ENCODE measurements around the gene ATG16L1. TPM values are rescaled to one million over a fixed set of nuclear protein-coding genes. Genes with fewer than 3 reads are reported as not detected.
"Not testable (repeated sequence)": the region's sequence is repeated elsewhere in the genome, so short reads cannot be mapped to it uniquely, and the experiment has no call there.

The ATG16L1 gene
- total RNA-seq, 1 experiment from 2014 or later: 54.3 TPM

GRCh38 chr2:233325814-233326213 is 74.3 kb downstream of the ATG16L1 start:
- Histone ChIP-seq H3K36me3 (no peaks in the 10 kb centered on the region), H3K4me1 (replicated peaks) (peaks cover 17% of the 10 kb centered on the region), H3K27ac (no peak overlapping the region), H3K9me3 (replicated peaks) (no peaks in the 10 kb centered on the region; the same call in 1 of the 2 replicates), H3K4me3 (no peak overlapping the region), H3K27me3 (replicated peaks) (no peaks in the 10 kb centered on the region)
- DNase-seq (ENCODE audit: low read depth in 1 of 2, low spot score in 2 of 2): no peak

GRCh38 chr2:233326500-233326899 is 75.0 kb downstream of the ATG16L1 start:
- no peaks in the 10 kb centered on the region; the same call in 1 of the 2 replicates for H3K9me3 ChIP-seq (replicated peaks)
- H3K4me3 ChIP-seq: no peak overlapping the region
- H3K4me1 ChIP-seq (replicated peaks): peaks cover 12% of the 10 kb centered on the region
- no peak overlapping the region for H3K27ac ChIP-seq
- H3K27me3 ChIP-seq (replicated peaks): no peaks in the 10 kb centered on the region
- H3K36me3 ChIP-seq: no peaks in the 10 kb centered on the region
- DNase-seq (ENCODE audit: low read depth in 1 of 2, low spot score in 2 of 2): no peak

GRCh38 chr2:233328922-233329321 is 77.4 kb downstream of the ATG16L1 start:
- no peak for DNase-seq (ENCODE audit: low read depth in 1 of 2, low spot score in 2 of 2)
- Histone ChIP-seq H3K27ac (no peak overlapping the region), H3K4me3 (no peak overlapping the region), H3K36me3 (no peaks in the 10 kb centered on the region), H3K27me3 (replicated peaks) (no peaks in the 10 kb centered on the region), H3K4me1 (replicated peaks) (peaks cover 12% of the 10 kb centered on the region), H3K9me3 (replicated peaks) (no peaks in the 10 kb centered on the region; the same call in 1 of the 2 replicates)

- no peaks in the 10 kb centered on the region for H3K27me3 ChIP-seq (replicated peaks)
- no peak overlapping the region for H3K4me3 ChIP-seq
- peaks cover 12% of the 10 kb centered on the region for H3K4me1 ChIP-seq (replicated peaks)
- no peak overlapping the region for H3K27ac ChIP-seq
- peak in 1 of 2 experiments; percentile 42 for DNase-seq (ENCODE audit: low read depth in 1 of 2, low spot score in 2 of 2)
- H3K9me3 ChIP-seq (replicated peaks): no peaks in the 10 kb centered on the region; the same call in 1 of the 2 replicates
- no peaks in the 10 kb centered on the region for H3K36me3 ChIP-seq
Measured at GRCh38 chr2:233329489-233330135, 78.1 kb downstream of the ATG16L1 start.

- peaks cover 12% of the 10 kb centered on the region for H3K4me1 ChIP-seq (replicated peaks)
- H3K36me3 ChIP-seq: no peaks in the 10 kb centered on the region
- no peak overlapping the region for H3K27ac ChIP-seq
- H3K27me3 ChIP-seq (replicated peaks): no peaks in the 10 kb centered on the region
- no peaks in the 10 kb centered on the region; the same call in 1 of the 2 replicates for H3K9me3 ChIP-seq (replicated peaks)
- H3K4me3 ChIP-seq: no peak overlapping the region
- DNase-seq (ENCODE audit: low read depth in 1 of 2, low spot score in 2 of 2): no peak
Measured at GRCh38 chr2:233331536-233331935, 80.1 kb downstream of the ATG16L1 start.

- no peaks in the 10 kb centered on the region for H3K36me3 ChIP-seq
- no peak overlapping the region for H3K27ac ChIP-seq
- peaks cover 12% of the 10 kb centered on the region for H3K4me1 ChIP-seq (replicated peaks)
- H3K9me3 ChIP-seq (replicated peaks): no peaks in the 10 kb centered on the region; the same call in 1 of the 2 replicates
- no peak overlapping the region for H3K4me3 ChIP-seq
- H3K27me3 ChIP-seq (replicated peaks): no peaks in the 10 kb centered on the region
- DNase-seq (ENCODE audit: low read depth in 1 of 2, low spot score in 2 of 2): no peak
Measured at GRCh38 chr2:233332125-233332524, 80.7 kb downstream of the ATG16L1 start.

GRCh38 chr2:233334915-233335314 is 83.4 kb downstream of the ATG16L1 start:
- H3K36me3 ChIP-seq: no peaks in the 10 kb centered on the region
- no peak overlapping the region for H3K27ac ChIP-seq
- H3K4me3 ChIP-seq: no peak overlapping the region
- no peaks in the 10 kb centered on the region; the same call in 1 of the 2 replicates for H3K9me3 ChIP-seq (replicated peaks)
- no peak for DNase-seq (ENCODE audit: low read depth in 1 of 2, low spot score in 2 of 2)
- 0 out of 2 replicates have a peak, but pooled peaks cover 3% of the 10 kb centered on the region for H3K27me3 ChIP-seq (replicated peaks)
- peaks cover 4% of the 10 kb centered on the region for H3K4me1 ChIP-seq (replicated peaks)

GRCh38 chr2:233336091-233336490 is 84.6 kb downstream of the ATG16L1 start:
- H3K27ac ChIP-seq; H3K27me3 ChIP-seq (replicated peaks); DNase-seq (ENCODE audit: low read depth in 1 of 2, low spot score in 2 of 2): not testable (repeated sequence)

GRCh38 chr2:233336541-233336940 is 85.1 kb downstream of the ATG16L1 start:
- H3K4me3 ChIP-seq: no peak overlapping the region
- no peaks in the 10 kb centered on the region for H3K4me1 ChIP-seq (replicated peaks)
- H3K36me3 ChIP-seq: no peaks in the 10 kb centered on the region
- H3K27me3 ChIP-seq (replicated peaks): 0 out of 2 replicates have a peak, but pooled peaks cover 3% of the 10 kb centered on the region
- no peak overlapping the region for H3K27ac ChIP-seq
- DNase-seq (ENCODE audit: low read depth in 1 of 2, low spot score in 2 of 2): no peak
- no peaks in the 10 kb centered on the region for H3K9me3 ChIP-seq (replicated peaks)

More at GRCh38 chr2:233336091-233336490, 84.6 kb downstream of the ATG16L1 start:
- not testable (repeated sequence) for H3K36me3 ChIP-seq; H3K4me1 ChIP-seq (replicated peaks); H3K4me3 ChIP-seq; H3K9me3 ChIP-seq (replicated peaks)

- Histone ChIP-seq H3K9me3 (replicated peaks) (no peaks in the 10 kb centered on the region), H3K4me3 (no peak overlapping the region), H3K27me3 (replicated peaks) (0 out of 2 replicates have a peak, but pooled peaks cover 3% of the 10 kb centered on the region), H3K27ac (no peak overlapping the region), H3K4me1 (replicated peaks) (no peaks in the 10 kb centered on the region), H3K36me3 (no peaks in the 10 kb centered on the region)
- no peak for DNase-seq (ENCODE audit: low read depth in 1 of 2, low spot score in 2 of 2)
Measured at GRCh38 chr2:233338046-233338445, 86.6 kb downstream of the ATG16L1 start.

- H3K9me3 ChIP-seq (replicated peaks): no peaks in the 10 kb centered on the region
- no peaks in the 10 kb centered on the region for H3K36me3 ChIP-seq
- no peak for DNase-seq (ENCODE audit: low read depth in 1 of 2, low spot score in 2 of 2)
Measured at GRCh38 chr2:233338812-233339368, 87.4 kb downstream of the ATG16L1 start.

GRCh38 chr2:233339427-233339826 is 88.0 kb downstream of the ATG16L1 start:
- no peak overlapping the region for H3K4me3 ChIP-seq
- H3K4me1 ChIP-seq (replicated peaks): no peaks in the 10 kb centered on the region
- H3K36me3 ChIP-seq: no peaks in the 10 kb centered on the region
- DNase-seq (ENCODE audit: low read depth in 1 of 2, low spot score in 2 of 2): no peak
- 0 out of 2 replicates have a peak, but pooled peaks cover 3% of the 10 kb centered on the region for H3K27me3 ChIP-seq (replicated peaks)
- H3K9me3 ChIP-seq (replicated peaks): no peaks in the 10 kb centered on the region
- no peak overlapping the region for H3K27ac ChIP-seq

More at GRCh38 chr2:233338812-233339368, 87.4 kb downstream of the ATG16L1 start:
- 0 out of 2 replicates have a peak, but pooled peaks cover 3% of the 10 kb centered on the region for H3K27me3 ChIP-seq (replicated peaks)
- no peak overlapping the region for H3K4me3 ChIP-seq
- no peak overlapping the region for H3K27ac ChIP-seq
- H3K4me1 ChIP-seq (replicated peaks): no peaks in the 10 kb centered on the region

- Histone ChIP-seq H3K9me3 (replicated peaks) (no peaks in the 10 kb centered on the region), H3K27me3 (replicated peaks) (0 out of 2 replicates have a peak, but pooled peaks cover 3% of the 10 kb centered on the region), H3K36me3 (no peaks in the 10 kb centered on the region), H3K27ac (no peak overlapping the region), H3K4me3 (no peak overlapping the region), H3K4me1 (replicated peaks) (no peaks in the 10 kb centered on the region)
- no peak for DNase-seq (ENCODE audit: low read depth in 1 of 2, low spot score in 2 of 2)
Measured at GRCh38 chr2:233341296-233341695, 89.8 kb downstream of the ATG16L1 start.

- 0 out of 2 replicates have a peak, but pooled peaks cover 3% of the 10 kb centered on the region for H3K27me3 ChIP-seq (replicated peaks)
- H3K36me3 ChIP-seq: no peaks in the 10 kb centered on the region
- no peaks in the 10 kb centered on the region for H3K9me3 ChIP-seq (replicated peaks)
- H3K27ac ChIP-seq: no peak overlapping the region
- no peak for DNase-seq (ENCODE audit: low read depth in 1 of 2, low spot score in 2 of 2)
- no peaks in the 10 kb centered on the region for H3K4me1 ChIP-seq (replicated peaks)
- H3K4me3 ChIP-seq: no peak overlapping the region
Measured at GRCh38 chr2:233342301-233342700, 90.8 kb downstream of the ATG16L1 start.
